ENCODE results near the gene AJAP1.

- TF ChIP-seq EP300 (IDR thresholded peaks at IDR 0.05) (no peak), CTCF (IDR thresholded peaks at IDR 0.05) (no peak)
These were observed 57.2 kb downstream of the AJAP1 start for GRCh38 chr1:4711416-4712275.

All from sigmoid colon (tissue), 4 donors.